Body of pancreas (tissue), 4 donors: ENCODE measurements around the gene ARFRP1.

Source experiments
- POLR2A ChIP-seq, 3 donors: fragments of 450-650 bp; IDR thresholded peaks; one replicate each; pipeline ENCODE4 v1.6.1; 2016; ENCODE audit warnings: antibody characterized with exemption in 3 of 3, mild to moderate bottlenecking in 2 of 3
- TF ChIP-seq, protein P1 (sequence below), 7 experiments: fragments of 450-650 bp in 4 of 7; fragments of 200-600 bp in 3 of 7; sonication (generic) in 3 of 7; IDR thresholded peaks; one replicate each; pipeline ENCODE4 v1.5.1; 2016 to 2019; ENCODE audit warnings: antibody characterized with exemption in 7 of 7

DNA sequence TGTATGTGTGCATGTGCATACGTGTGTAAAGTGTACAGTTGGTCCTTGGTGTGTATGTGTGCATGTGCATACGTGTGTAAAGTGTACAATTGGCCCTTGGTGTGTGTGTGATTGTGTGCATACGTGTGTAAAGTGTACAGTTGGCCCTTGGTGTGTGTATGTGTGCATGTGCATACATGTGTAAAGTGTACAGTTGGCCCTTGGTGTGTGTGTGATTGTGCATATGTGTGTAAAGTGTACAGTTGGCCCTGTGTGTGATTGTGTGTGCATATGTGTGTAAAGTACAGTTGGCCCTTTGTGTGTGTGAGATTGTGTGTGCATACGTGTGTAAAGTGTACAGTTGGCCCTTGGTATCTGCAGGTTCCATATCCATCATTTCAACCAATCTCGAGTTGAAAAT lies 23.6 kb upstream of the ARFRP1 start:
- TF ChIP-seq POLR2A (IDR thresholded peaks at IDR 0.05), result no peak
- TF ChIP-seq, protein P1, sequence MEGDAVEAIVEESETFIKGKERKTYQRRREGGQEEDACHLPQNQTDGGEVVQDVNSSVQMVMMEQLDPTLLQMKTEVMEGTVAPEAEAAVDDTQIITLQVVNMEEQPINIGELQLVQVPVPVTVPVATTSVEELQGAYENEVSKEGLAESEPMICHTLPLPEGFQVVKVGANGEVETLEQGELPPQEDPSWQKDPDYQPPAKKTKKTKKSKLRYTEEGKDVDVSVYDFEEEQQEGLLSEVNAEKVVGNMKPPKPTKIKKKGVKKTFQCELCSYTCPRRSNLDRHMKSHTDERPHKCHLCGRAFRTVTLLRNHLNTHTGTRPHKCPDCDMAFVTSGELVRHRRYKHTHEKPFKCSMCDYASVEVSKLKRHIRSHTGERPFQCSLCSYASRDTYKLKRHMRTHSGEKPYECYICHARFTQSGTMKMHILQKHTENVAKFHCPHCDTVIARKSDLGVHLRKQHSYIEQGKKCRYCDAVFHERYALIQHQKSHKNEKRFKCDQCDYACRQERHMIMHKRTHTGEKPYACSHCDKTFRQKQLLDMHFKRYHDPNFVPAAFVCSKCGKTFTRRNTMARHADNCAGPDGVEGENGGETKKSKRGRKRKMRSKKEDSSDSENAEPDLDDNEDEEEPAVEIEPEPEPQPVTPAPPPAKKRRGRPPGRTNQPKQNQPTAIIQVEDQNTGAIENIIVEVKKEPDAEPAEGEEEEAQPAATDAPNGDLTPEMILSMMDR (IDR thresholded peaks at IDR 0.05), result no peak
